Pulmonary artery endothelial cell (primary cell): Measurements from ENCODE around the gene NRXN2. TPM values are rescaled to one million over a fixed set of nuclear protein-coding genes. Genes with fewer than 3 reads are reported as not detected.

ENCODE experiments used
- total RNA-seq: library from RNA; depleted of rRNA; stranded (reverse); fragments of >200 nt; gene quantifications from 2 replicates; pipeline ENCODE4 v1.2.3, GENCODE V29; 2014

NRXN2 gene
- total RNA-seq, 1 donor from 2014 or later: not detected

Other genes starting within 250 kb of the NRXN2 start
- gene SLC22A11, start 167.3 kb downstream of the NRXN2 start, total RNA-seq: not detected in 2 replicates
- gene SLC22A12, start 132.0 kb downstream of the NRXN2 start, total RNA-seq: not detected in 2 replicates
- gene RASGRP2, start 20.9 kb upstream of the NRXN2 start, total RNA-seq: 0.53 and 1.5 TPM in 2 replicates
- gene PYGM, start 36.8 kb upstream of the NRXN2 start, total RNA-seq: 0.13 and 0.35 TPM in 2 replicates
- 74.6 and 107 TPM in 2 replicates for gene SF1, start 55.3 kb upstream of the NRXN2 start, total RNA-seq
- gene MAP4K2, start 80.0 kb upstream of the NRXN2 start, total RNA-seq: 34.3 and 34.8 TPM in 2 replicates
- 17.0 and 26.2 TPM in 2 replicates for gene MEN1, start 87.4 kb upstream of the NRXN2 start, total RNA-seq
- gene CDC42BPG, start 121.5 kb upstream of the NRXN2 start, total RNA-seq: 0.20 and 0.25 TPM in 2 replicates
- 110 and 122 TPM in 2 replicates for gene EHD1, start 155.4 kb upstream of the NRXN2 start, total RNA-seq
- 8.8 and 9.6 TPM in 2 replicates for gene ATG2A, start 194.0 kb upstream of the NRXN2 start, total RNA-seq
- gene PPP2R5B, start 201.5 kb upstream of the NRXN2 start, total RNA-seq: 9.7 and 12.1 TPM in 2 replicates
- not detected in 2 replicates for gene GPHA2, start 212.7 kb upstream of the NRXN2 start, total RNA-seq
- not detected in 2 replicates for gene MAJIN, start 248.9 kb upstream of the NRXN2 start, total RNA-seq